GM10266 (cell line): ENCODE measurements around the gene ZBTB17.

Experiments
- DNase-seq: peaks from one replicate; pipeline ENCODE4 v3.0.0; 2012; ENCODE audit errors: extremely low spot score
- TF ChIP-seq, protein P1 (sequence below): IDR thresholded peaks from 2 replicates; pipeline ENCODE4 v1.5.1; 2012; ENCODE audit warnings: mild to moderate bottlenecking, low read depth; ENCODE audit not compliant: control insufficient read depth, insufficient read depth; ENCODE audit errors: missing control alignments

Gene ZBTB17

DNA sequence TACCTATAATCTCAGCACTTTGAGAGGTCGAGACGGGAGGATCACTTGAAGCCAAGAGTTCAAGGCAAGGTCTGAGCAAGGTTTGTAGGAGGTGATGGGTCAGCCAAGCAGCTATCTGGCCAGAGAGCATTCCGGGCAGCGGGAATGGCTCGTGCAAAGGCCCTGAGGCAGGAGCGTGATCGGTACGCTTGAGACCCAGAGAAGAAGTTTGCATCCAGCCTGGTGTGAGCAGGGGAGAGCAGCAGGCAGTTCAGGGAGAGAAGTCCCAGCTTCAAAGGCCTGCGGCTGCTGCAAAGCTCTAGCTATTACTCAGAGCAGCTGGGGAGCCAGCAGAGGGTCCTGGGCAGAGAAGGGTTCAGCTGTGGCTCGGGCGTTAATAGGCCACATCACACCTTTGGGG is 23.0 kb upstream of the ZBTB17 start:
- TF ChIP-seq, protein P1, sequence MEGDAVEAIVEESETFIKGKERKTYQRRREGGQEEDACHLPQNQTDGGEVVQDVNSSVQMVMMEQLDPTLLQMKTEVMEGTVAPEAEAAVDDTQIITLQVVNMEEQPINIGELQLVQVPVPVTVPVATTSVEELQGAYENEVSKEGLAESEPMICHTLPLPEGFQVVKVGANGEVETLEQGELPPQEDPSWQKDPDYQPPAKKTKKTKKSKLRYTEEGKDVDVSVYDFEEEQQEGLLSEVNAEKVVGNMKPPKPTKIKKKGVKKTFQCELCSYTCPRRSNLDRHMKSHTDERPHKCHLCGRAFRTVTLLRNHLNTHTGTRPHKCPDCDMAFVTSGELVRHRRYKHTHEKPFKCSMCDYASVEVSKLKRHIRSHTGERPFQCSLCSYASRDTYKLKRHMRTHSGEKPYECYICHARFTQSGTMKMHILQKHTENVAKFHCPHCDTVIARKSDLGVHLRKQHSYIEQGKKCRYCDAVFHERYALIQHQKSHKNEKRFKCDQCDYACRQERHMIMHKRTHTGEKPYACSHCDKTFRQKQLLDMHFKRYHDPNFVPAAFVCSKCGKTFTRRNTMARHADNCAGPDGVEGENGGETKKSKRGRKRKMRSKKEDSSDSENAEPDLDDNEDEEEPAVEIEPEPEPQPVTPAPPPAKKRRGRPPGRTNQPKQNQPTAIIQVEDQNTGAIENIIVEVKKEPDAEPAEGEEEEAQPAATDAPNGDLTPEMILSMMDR: no peak

DNA sequence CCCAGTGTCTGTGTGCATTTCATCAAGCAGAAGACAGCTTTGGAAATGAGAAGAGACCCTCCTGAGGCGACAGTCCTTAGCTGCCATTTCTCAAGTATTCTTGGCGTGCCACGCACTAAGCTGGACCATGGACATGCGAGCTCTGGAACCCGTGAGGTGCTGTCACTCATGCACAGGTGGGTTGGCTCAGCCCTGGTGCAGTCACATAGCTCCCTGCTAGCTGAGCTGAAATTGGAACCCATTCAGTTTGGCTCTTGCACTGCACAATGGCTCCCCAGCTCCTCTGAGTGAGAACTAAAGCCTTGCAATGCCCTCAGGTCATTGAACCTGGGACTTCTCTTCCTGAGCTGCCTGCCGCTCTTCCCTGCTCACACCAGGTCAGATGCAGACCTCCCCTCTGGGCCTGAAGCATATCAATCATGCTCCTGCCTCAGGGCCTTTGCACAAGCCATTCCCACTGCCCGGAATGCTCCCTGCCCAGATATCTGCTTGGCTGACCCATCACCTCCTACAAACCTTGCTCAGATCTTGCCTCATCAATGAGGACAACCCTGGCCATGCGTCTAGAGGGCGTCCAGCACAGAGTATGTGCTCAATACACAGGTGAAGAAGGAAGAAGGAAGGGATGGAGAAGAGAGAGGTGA is 21.9 kb upstream of the ZBTB17 start:
- no peak for DNase-seq
- TF ChIP-seq, protein P1: no peak

More for the DNA sequence above, 23.0 kb upstream of the ZBTB17 start:
- DNase-seq: no peak

DNA sequence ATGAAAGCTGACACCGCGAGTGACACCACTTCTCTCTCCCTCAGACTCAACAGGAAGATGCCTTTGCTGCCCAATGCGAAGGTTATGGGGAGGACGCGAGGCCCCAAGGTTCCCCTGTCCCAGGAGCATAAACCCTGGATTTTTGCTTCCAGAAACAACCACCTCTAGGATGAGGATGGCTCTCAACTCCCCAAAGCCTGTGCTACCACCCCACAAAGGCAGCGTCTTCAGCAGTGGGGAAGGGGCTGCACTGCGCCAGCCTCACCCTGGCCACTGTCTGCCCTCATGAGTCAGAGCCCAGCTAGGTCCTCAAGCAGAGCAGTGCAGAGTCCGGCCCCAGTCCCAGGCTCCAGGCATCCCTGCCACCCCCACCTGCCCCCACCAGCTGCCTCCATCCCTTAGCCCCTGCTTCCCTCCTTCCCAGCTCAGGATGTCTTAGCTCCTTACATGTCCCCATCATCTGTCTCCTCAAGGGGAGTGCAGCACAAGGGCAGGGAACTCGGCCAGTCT is 21.2 kb upstream of the ZBTB17 start:
- no peak for DNase-seq
- TF ChIP-seq, protein P1: no peak

DNA sequence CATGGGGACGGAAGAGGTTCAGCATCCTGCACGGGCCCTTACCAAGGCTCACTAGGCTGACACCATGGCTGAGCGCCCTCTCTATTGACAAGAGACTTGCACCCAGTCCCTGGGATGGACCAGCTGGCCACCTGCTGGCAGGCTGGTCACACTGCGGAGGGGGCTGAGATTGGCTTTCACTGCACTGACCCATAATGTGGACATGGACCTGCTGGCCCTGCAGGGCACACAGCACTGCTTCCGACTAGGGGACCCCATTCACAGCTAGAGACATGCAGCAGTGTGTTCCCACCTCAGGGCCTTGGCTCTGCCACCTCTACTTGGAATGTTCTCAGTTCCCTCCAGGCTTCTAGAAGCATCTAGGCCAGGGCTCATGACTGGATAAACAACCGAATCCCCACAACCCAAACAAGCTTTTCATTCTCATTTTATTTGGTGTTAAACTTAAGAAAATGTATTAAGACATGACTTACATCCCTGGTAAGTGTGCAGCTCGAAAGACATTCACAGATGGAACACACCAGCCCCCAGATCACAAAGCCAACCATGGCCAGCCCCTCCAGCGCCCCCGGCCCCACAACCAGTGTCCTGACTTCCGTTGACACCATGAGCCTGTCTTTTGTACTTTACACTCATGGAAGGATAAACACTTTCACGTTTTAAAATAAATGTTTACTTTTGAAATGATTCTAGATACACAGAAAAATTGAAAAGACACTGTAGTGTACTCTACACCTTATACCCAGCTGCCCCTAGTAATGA is 18.9 kb upstream of the ZBTB17 start:
- TF ChIP-seq, protein P1: peak; percentile 91
- peak; percentile 68 for DNase-seq

DNA sequence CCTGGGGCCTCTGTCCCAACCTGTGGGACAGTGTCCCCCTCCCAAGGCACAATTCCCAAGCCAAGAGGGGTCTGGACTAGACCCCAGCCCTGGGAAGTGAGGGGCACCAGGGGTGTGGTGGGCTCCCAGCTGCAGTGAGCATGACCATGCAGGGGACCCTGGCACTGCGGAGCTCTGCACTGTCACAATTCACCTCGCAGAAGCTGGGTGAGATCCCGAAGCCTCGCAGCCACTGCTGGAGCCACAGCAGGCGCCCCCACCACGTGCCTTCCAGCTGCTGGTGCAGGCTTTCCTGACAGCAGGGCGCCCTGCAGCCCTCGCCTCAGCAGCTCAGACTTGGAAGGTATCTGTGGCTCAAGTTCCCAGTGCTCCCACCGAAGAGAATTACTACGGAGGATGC is 18.2 kb upstream of the ZBTB17 start:
- DNase-seq: no peak
- TF ChIP-seq, protein P1: no peak

DNA sequence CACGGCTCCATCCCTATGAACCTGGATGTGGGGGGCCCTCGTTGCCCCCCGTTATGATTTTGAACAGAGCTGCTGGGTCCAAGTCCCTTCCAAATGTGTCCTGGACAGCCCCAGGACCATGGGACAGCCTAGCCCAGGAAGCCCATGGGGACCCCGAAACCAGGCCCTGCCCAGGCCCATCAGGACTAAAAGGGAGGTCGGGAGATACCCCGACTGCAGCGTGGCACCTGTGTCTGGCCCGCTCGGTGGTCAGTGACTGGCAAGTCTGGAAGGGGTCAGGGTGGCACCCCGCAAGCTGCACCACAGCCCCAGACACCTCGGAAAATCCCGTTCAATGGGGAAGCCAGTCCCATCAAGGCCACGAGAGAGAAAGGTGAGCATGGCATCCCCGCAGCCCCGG is 17.8 kb upstream of the ZBTB17 start:
- TF ChIP-seq, protein P1: no peak
- no peak for DNase-seq

DNA sequence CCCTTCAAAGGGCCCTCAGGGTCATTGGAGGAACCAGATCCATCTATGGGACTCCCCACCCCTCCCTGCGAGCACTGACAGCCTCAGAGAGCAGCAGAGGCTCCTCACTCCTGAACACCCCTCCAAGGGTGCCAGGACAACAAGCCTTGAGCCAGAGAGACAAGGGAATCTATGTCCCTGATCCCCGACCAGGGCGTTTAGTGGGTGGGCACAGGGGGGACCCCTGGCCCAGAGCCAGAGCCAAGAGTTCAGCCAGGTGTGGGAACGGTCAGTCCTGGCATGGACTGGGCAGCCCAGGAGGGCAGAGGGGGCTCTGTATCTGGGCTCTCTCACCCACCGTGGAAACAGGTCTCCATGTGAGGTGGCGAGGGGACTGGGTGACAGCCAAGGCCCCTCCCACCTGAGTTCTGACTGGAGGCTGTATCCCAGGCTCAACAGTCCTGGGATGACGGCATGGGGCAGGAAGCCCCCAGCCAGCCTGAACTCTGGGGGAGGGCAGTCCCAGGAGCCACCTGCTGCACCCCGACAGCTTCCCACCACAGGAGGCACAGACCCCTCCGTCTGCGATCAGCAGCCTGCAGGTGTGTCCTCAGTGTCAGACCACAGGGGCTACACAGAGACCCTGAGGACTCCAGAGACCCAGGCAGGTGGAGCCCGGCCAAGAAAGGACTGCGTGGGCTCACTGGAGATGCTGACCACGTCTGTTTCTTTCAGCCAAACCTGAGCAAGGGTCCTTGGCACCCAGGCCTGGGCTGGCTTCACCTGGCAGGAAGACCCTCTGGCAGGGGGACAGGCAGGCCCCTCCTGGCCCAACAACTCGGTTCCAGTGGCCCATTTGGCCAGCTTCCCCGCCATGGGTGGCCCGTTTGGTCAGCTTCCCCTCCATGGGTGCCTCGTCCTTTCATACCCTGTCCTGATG is 16.9 kb upstream of the ZBTB17 start:
- DNase-seq: no peak
- TF ChIP-seq, protein P1: no peak
